ENCODE data around the gene POU6F2.

The POU6F2 gene

DNA sequence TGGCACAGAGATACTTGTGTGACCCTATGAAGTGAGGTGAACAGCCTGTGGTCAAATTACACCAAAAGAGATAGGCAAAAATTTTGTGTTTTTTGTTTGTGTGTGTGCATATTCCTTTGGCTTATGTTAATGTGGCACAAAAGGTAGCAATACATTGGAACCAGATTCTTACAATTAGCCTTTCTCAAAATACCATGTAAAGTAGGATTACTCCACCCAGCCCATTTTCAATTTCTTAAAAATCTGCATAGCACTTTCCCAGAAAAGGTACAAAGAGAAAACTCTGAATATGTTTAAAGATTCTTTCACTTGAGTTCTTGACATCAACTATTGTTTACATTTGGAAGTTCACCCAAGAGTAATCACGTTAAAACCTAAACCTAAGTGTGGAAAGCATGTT lies 431.2 kb downstream of the POU6F2 start:
- no peak for DNase-seq

DNA sequence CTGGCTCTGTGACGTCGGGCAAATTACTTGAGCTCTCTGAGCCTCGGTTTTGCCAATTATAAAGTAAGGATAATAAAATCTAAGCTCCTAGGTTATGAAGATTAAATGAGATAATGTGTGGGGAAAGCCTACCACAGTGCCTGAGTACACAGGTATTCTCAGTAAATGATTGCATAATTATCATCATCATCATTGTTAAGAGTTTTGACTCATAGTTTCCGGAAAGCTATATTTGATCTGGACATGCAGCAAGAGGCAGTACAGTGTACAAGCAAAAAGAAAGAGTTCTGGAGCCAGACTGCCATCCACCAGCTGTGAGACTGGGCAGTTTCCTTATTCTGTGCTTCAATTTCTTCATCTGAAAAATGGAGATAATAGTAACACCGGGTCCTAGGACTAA lies 432.9 kb downstream of the POU6F2 start:
- no peak for DNase-seq

DNA sequence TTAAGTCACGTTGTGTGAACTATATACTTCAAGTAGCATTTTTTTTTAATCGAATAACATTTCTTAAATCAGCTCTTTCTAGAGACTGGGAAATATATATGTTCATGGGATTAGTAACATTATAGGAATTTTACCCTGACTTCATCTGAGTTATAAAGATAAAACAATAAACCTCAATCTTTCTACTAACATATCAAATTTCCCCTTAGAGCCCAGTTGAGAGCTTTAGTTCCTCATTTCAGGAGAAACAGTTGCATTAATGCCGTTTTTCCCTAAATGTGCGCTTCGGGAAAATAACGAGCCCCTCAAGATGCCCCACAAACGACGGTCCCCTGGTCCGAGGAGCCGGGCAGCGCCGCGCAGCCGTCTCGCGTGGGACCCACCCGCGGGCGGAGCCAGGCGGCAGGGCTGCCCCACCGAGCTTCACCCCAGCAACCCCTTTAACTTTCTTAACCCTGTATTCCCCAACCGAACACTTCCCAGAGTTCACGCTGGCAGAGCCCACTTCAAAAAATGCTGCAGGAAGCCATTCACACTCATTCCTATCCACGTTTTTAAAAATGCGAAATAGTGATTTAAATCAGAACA lies 436.0 kb downstream of the POU6F2 start:
- DNase-seq, result no peak

DNA sequence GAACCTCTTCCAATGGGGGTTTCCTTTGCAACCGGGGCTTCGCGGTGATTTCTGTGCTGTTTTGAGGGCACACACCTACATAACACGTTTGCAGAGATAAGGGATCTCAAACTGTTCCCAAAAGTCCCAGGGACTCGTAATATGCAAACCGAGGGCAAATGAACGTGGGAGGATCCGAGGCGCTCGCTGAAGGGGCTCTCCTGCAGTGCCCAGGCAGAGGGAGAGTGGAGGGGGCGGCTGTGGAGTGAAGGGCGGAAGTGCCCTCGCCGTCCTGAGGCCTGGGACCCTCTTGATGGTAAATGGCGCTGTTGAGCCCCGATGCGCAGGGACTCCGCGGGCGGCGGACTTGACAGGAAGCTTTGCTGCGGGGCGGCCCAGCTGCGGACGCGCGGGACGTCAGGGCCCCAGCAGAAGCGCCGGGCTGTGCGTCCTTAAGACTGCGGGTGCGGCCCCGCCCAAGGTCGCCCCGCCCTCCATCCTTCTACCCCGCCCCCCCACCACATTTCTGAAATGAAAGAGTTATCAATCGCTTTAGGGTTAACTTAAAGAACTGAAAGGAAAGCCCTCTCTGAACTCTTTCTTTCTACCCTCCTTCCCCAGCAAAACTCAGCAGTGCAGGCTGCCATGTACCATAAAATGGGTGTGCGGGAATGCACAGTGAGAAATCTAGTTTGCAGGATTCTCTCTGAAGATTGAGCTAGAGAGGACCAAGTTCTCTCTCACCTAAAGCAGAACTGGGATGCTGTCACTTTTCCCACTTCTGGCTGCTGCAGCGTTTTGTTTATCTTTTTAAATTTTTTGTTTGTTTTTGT lies 436.7 kb downstream of the POU6F2 start:
- peak; percentile 50 for DNase-seq

DNA sequence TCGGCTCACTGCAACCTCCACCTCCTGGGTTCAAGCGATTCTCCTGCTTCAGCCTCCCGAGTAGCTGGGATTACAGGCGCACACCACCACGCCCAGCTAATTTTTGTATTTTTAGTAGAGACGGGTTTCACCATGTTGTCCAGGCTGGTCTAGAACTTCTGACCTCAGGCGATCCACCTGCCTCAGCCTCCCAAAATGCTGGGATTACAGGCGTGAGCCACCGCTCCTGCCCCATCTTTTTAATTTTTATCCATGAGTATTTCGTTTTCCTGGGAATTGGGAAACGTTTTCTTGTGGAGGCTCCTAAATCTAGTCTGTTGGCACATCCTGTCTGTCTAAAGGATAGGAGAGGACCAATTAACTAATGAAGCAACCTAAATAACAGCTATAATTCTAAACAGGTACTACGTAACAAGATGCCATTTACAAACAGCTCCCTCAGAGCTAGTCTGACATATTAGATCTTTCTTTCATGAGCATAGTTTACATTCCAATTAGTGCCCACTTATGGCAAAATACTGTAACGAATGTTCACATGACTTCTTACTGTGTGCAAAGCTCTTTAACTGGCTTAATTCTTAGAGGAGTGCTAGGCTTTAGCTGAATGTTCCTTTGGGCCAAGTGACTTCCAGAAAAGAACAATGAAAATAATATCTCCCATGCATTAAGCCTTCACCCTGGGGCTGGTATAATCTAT lies 437.5 kb downstream of the POU6F2 start:
- no peak for DNase-seq

DNA sequence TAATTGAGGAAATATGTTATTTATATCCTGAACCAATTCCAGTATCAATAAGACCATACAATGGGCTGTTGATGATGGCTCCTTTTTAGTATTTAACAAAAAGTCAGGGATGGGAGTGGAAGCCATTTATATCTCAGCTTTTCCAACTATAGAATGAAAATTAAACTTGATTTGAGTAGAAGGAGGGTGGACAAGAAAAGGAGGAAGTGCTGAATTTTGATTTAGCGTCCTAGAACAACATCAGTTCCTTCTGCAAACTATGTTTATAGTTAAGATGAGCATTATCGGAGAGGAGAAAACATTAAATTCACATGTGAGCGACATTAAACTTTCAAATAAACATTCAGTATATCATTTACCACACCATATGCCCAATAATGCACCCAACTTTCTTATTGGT lies 439.2 kb downstream of the POU6F2 start:
- no peak for DNase-seq

DNA sequence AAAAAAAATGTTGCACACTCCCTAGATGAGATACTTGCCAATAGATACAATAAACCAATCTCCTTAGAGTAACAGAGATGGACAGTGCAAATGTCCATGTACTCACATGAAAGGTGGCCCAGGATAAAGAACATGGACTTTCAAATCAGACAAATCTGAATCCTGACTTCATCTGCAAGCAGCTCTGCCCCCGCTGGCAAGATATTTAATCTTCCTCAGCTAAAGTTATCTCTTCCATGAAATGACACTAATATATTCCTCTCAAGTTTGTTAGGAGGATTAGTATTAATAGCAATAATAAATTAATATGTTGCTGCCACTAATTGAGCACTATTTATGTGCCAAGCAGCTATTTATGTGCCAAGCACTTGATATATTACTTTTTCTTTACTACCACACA lies 439.9 kb downstream of the POU6F2 start:
- DNase-seq, result no peak

DNA sequence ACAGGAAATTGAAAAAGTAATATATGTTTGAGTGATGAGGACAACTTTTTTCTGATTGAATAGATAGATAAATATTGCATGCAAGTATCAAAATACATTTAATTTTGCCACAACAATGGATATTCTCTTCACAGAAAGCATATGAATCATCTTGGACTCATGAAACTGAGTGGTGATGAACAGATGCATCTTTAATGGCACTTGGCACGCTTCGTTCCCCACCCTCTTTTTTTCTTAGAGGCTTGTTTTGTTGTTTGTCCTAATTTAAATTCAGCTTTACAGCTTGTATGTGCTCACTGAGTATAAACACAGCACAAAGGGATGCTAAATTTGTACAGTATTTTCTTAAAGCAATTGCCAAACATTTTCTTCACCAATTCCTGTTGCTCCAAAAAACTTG lies 443.5 kb downstream of the POU6F2 start:
- no peak for DNase-seq

DNA sequence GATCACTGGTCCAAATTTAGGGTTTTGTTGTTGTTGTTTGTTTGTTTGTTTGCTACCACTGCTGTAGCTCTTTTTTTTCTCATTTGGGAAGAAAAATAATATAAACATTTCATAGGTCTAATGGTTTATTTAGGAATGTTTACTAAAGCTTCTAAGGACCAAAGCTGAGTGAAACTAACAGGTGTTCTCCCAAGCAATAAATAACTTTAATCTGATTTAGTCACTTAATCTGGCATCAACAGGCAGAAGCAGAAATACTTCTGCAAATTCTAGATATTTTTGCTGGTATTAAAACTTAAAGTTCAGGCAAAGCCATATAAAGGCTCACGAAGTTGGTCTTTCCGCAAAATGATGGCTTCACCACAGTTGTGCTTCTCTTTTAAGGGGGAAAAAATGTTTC lies 444.0 kb downstream of the POU6F2 start:
- DNase-seq, result no peak

DNA sequence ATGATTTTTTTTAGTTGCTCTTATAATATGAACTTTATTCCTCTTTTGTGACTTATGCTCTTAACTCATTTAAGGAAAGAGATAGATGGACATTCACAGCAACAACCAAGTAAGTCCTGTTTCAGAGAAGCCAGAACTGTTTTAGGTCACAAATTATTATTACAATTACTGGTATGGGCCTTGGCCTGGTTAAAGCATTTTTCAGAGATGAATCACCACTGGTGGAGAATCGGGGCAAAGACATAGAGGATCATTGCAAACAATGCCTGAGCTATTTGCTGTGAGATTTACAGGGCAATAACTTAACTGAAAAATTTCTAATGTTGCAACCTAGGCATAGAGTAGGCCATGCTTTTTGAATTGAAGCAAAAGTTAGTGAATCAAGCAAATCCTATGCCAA lies 450.5 kb downstream of the POU6F2 start:
- no peak for DNase-seq

DNA sequence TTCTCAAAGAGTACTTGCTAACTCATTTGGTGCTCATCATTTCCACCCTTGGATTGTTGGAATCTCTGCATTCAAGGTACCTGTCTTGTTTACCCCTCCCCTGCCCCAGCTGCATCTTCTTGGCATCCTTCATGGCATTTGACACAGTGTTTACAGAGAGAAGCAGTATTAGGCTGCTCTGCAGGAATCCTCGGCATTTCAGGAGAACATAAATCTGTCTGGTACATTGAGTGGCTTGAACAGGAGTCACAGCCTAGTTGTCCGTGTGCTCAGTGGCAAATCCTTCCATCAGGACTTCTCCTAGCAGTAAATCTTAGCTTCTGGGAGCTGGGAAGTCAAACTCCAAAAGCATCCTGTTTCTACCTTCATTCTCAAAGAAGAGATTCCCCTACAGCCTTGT lies 451.7 kb downstream of the POU6F2 start:
- no peak for DNase-seq

DNA sequence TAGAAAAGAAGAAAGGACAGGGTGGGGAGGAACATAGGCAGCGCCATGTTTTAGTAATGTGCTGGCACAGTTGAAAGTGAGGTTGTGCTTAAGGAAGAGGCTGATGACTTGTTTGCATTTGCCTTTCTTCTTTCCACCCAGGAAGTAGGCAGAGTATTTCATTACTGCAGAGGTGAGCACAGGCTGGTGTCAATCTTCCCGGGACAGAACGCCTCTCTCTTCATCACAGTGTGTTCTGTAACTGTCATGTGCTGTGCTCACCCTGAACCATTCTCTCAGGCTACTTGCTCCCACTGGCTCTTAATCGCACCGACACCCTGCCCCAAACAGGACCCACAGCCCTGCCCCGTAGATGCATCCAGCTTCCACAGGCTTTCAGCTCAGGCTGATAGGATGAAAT lies 452.7 kb downstream of the POU6F2 start:
- no peak for DNase-seq

DNA sequence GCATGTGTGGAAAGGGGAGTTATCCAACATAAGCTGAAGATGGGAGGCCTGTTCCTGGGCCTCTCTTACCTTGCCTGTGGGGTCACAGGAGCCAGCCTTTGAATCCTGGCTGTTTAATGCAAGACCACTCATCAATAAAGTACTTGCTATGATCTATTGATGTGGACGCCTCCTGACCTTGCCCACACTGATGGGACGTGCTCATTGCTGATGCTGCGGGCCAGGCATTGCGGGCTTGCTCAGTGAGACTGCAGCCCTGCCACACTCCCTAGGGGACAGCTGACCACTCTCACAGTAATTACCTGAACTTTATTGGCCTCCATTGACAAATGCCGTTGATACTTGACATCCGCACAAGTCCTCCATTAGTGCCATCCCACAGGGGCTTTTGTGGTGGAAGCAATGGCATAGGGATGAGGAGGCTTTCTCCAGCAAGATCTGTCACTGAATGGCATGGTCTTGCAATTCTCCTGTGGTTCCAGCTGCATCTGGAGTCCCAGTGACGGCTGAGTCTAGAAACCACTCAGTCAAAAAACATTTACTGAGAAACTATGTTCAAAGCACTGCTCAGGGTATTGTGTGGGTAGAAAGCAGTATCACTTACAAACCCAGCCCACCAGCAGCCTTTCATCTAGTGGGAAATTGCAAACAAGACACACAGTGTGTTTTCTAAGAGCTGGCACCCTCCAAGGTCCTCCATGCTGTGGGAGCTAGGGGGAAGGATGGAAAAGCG lies 453.4 kb downstream of the POU6F2 start:
- no peak for DNase-seq

DNA sequence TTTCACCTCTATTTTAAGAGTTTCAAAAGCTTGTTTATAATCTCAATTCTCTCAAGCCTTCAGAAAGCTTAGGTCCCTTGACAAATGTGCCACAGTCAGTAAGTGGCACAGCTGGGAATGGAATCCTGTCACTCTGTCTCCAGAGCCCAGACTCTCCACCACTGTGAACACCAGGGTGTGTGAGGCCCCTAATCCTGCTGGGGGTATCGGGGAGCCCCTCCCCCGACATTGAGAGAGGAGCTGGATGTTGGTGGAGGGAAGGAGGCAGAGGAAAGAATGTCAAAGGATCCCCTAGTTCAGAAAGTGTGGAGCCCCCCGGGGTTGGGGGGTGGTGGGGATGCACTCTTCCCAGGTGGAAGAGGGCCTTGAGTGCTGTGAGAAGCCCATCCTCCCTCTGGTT lies 454.7 kb downstream of the POU6F2 start:
- DNase-seq, result no peak

DNA sequence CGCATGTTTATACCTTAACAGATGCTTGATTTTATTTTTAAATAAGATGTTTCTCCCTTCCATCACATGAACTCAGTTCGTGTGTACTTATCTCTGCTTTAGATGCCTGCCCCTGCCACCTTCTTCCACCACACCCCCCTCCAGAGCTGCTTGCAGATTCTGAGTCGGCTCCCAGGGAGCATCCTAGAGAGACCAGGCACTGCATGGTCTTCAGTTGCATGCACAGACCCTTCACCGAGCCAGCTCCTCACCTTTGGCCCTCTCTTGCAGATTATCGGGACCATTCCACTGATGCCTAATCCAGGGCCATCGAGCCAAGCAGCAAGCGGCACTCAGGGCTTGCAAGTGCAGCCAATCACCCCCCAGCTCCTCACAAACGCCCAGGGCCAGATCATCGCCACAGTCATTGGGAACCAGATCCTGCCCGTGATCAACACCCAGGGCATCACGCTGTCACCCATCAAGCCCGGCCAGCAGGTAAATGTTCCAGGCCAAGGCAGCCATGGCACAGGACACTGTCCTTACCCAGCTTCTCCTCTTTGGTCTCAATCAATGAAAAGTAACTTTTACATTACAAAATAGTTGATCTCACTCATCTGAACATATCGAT lies 455.2 kb downstream of the POU6F2 start:
- no peak for DNase-seq

DNA sequence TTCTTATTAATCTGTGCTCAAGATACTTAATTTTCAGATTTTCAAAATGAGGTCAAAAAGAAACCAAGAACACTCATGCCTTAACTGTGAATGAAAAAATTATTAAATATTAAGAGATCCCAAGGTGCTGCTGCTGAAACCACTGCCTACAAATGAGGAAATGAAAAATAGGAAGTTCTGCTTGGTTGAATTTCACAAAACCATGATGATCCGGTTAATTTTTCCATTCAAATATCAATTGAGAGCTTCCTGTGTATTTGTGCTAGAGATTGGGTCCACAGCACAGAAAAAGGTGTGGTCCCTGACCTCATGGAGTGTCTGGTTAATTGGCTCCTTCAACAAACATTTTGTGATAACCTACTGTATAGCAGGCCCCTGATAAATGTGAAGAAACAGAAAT lies 455.8 kb downstream of the POU6F2 start:
- DNase-seq, result no peak

DNA sequence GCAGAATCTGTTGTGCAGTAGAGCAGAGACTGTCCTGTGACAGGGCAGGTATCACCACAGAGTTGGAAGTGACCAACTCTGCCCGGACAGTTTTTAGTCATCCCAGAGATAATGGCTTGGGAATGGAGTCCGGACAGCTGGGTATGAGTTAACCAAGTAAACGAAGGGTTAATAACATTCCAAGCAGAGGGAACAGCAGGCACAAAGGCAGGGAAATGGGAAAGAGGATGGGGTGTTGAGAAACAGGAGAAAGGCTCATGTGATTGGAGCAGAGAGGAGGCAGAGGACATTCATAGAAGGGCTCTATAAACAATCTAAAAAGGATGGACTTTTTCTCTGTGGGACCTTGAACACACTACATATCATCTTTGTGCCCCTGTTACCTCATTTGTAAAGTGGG lies 456.3 kb downstream of the POU6F2 start:
- no peak for DNase-seq

DNA sequence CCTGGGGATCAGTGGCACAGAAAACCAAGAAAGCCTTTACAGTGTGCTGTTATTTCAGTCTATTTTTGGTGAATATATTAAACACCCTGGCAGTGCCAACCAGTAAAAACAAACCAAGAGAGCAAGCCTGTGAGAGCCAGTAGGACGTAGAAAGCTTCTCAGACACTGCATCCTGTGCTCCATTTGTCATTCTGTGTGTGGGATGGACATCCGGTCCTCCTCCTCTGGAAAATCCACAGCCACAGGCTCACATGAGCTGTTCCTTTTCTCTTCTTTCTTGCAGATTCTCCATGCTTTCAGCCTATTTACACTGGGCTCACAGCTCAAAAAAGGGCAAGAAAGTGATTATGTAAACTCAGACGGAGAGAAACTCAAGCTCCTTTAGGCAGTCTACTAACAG lies 468.8 kb downstream of the POU6F2 start:
- DNase-seq, result no peak

DNA sequence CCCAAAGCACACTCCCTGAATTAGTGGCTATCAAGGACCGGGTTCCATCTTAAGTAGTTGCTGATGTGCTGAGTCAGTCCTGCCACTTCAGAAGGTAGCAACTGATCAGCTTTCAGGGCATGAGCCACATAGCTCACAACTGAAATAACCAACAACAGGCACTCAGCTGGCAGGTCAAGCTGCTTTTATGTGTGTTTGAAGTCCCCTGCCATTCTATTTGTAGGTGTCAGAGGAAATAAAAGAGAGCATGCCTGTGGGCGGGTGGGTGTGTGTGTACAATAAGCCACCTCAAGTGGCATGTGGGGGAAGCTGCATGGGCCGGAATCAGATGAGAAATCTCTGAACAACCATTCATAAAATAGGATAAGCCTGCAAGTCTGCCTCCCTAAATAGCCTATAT lies 474.2 kb downstream of the POU6F2 start:
- no peak for DNase-seq

DNA sequence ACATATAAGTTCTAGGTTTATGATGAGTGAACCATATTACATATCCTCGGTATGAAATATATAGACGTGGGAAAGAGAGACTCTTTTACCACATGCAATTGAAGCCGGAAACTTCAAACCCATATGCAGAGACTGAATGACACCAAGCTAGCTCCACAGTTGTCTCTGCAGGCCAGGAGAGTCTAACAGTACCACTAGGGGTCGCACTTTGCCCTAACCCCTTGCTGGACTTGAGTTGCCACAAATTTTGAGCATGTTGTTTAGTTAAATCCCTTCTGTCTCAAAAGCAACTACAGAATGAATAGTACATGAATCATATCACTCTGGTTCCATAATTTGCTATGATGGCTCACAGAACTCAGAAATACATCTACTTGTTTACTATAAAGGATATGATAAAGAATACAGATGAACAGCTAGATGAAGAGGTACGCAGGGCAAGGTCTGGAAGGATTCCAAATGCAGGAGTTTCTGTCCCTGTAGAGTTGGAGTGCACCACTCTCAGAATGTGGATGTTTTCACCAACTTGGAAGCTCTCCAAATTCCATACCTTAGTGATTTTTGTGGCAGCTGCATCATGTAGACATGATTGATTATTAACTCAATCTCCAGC lies 476.1 kb downstream of the POU6F2 start:
- DNase-seq, result peak; percentile 53

DNA sequence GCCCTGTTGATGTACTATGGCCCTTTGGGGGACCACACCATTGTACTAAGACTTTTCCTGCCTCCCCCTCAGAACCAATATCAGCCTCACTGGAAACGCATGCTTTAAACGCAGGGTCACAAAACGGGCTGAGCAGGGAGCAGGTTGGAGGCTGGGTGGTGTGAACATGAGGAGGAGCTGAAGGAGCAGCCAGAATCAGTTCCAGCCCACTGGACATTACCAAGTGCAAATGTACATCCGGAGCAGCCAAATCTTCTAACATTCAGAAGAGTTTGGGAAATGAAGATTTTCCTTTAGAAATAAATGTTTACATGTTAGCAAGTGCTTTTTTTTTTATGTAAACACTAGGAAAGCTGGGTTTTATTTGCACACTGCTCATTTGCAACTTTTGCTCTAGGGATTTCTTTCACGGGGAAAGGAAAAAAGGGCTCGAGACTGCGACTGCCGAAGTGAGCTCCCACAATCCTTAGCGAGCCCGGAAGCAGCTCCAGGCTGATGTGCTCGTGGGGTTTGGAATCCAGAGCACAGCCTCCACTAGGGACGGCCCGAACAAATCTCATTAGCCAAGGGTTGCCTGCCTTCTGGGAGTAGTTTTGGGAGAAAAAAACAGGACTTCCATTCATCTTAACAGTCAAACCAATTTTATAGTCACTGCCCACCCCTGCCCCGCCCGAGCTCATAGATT lies 480.5 kb downstream of the POU6F2 start:
- no peak for DNase-seq

DNA sequence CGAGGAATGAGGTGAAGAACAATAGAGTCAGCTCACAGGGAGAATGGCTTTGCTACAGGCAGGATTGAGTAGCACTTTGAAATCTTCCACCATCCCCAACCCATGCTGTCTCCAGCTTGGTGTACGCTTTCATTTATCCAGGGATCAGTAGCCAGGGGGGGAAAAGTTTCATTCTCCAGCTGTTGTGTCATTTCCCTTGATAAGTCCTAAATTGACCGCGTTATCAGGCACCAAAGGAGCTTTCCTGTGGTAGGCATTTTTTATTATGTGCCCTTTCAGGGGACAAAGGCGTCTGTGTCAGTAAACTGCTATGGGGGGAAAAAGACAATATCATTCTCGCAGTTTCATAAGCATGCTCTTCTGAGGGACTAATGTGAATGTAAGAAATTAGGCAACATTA lies 481.9 kb downstream of the POU6F2 start:
- no peak for DNase-seq
